GM19193 (cell line): ENCODE data around the gene SLC14A1.

Experiments
- POLR2A ChIP-seq: IDR thresholded peaks from 4 replicates; pipeline ENCODE4 v1.6.1; 2011; ENCODE audit not compliant: insufficient read depth, insufficient read length; ENCODE audit errors: extremely low read depth

Gene SLC14A1

DNA sequence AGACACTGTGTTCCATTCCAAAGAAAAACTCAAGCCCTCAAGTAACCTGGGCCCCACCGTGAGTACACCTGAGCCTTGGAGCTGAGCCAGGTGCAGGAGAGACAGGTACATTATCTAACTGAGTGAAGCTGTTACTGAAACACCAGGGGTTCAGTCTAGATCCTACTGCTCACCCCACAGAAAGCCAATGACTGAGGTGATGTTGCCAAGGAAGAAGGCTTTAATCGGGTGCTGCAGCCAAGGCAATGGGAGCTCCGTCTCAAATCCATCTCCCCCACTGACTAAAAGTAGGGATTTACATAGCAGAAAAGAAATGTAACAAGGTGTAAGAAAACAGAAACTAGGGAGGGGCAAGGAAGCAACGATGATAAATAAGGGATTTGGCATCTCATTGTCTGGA, 15.2 kb upstream of the SLC14A1 start:
- TF ChIP-seq POLR2A: no peak

DNA sequence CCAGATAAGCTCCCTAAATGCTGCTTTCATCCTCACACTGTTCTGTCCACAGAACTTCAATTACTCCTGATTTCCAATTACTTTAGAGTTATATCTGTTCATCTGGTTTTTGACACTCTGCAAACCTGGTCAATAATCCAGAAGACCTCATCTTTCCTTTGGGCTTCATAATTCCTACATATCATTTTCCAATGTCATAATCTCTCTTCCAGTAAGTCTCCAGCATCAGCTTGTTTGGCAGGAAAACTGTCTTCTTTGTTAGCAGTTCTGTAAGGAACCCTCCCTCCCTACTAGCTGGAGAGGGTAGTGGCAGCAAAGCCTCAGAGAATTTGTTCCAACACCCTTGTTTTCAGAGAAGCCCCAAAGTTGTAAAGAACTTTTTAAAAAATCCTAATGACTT, 11.9 kb upstream of the SLC14A1 start:
- no peak for TF ChIP-seq POLR2A

DNA sequence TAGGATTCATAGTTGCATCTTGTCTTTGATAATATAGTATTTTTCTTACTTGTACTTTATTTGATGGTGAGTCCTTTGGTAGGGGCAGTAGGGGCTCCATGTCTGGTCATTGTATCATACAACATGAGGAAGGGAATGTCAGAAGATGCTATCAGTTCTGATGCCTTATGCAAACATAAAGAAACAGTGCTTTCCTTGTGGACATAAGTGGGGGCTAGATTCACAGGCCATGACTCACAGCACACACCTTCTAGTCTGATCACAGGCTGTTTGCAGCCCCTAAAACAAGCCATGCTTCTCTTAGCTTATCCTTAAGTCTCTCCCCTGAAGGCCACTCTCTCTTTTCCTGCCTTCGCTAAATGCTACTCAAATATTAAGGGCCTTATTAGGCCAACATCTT, 10.7 kb upstream of the SLC14A1 start:
- no peak for TF ChIP-seq POLR2A

DNA sequence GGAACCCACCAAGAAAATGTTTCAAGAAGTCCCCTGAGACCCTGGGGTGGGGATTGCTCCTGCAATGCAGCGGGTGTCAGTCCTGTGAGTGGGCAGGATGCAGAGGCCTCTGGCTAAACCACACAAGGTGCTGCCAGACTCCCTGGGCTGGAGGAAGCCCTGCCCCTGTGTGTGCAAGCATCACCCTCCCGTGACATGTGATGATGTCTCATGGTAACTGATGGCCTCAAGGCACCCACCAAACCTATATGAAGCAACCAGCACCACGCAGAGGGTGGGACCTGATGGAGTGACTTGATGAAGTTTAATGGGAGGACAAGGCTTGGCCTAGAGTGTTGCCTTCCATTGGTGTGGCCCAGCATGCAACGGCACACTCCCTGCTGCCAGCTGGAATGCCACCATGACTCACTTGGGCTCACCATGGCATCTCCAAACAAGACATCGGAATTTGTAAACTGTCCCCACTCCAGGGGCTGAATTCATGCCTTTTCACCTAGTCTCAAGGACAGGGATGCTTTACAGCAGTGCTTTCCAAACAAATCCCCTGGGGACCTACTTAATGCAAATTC, 8.7 kb upstream of the SLC14A1 start:
- TF ChIP-seq POLR2A: no peak

- TF ChIP-seq POLR2A: no peak
These were observed 4.9 kb upstream of the SLC14A1 start for GRCh38 chr18:45719106-45719505.

DNA sequence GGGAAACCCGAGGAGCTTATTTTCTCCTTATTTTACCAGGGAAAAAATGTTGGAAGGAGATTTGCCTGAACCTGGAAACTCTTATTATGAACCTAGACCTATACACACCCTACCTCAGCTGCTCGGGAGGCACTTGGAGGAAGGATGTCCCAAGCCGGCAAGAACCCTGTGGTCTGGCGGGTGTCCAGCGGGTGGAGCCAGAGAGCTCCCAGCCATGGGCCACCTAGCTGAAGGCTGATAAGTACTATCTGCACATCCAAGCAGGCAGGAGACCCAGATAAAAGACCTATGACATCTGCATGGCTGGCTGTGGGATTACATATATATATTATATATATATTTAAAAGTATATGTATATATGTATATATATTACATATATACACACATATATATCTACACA, 1.1 kb upstream of the SLC14A1 start:
- no peak for TF ChIP-seq POLR2A

DNA sequence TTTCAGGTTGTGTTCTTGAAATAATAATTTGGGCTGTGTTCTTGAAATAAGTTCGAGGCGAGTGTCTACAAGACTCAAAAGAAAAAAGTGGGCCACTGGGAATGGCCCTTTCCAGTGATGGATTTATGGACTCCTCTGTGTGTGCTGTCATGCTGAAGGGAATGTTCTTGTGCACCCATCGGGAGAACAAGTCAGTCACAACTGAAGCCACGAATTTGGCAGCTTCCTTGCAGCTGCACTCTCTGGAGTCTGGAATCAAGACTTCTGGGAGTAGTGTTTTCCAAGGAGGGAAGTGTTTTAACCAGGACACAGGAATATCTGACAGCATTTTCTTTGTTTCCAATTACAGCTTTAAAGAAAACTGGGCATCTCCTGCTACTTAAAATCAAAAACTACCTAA, 620 bp downstream of the SLC14A1 start:
- TF ChIP-seq POLR2A: no peak

GRCh38 chr18:45725336-45725735, 1.4 kb downstream of the SLC14A1 start:
- no peak for TF ChIP-seq POLR2A

DNA sequence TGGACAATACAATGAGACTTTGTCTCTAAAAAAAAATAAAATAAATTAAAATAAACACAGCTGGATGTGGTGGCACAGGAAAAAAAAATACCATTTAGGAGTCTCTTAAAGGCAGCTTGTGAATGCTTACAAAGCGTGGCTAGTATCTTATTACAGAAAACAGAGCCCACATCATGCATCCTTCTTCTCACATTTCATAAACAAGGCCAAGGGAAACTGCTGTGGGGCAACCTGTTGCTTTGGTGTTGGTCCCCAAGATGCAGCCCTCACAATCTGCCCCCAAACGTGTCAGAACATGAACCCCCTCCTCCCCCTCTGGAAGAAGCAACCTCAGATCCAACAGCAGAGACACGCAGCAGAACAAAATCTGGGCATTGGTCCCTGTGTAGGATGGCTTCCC, 2.6 kb downstream of the SLC14A1 start:
- no peak for TF ChIP-seq POLR2A

- TF ChIP-seq POLR2A: no peak
These were observed 3.1 kb downstream of the SLC14A1 start for GRCh38 chr18:45727068-45727467.

GRCh38 chr18:45728336-45729010, 4.5 kb downstream of the SLC14A1 start:
- TF ChIP-seq POLR2A: no peak

DNA sequence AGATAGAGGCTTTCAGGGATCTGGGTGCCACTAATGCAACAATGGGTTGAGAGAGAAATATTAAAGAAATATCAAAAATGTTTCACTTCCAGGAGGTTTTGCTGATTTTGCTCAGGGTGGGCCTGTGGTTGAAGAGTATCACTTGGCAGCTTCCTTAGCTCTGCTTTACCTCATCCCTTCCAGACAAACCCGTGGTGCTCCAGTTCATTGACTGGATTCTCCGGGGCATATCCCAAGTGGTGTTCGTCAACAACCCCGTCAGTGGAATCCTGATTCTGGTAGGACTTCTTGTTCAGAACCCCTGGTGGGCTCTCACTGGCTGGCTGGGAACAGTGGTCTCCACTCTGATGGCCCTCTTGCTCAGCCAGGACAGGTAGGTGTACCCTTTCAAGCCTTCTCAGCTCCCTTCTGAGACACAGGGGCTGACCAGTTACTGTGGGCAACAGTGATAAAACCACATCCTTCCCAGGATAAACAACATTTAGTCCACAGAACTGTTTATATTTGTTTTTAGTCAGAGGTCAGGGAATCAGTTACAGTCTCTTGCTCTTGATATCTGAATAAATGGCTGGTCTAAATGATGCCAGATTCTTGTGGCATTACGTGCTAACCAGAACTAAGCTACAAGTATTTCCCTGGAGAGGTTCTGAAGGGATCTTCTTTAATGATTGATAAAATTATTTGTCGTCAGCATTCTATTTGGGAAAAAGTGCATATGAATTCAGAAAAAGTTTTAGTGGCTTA, 7.0 kb downstream of the SLC14A1 start:
- TF ChIP-seq POLR2A: no peak

DNA sequence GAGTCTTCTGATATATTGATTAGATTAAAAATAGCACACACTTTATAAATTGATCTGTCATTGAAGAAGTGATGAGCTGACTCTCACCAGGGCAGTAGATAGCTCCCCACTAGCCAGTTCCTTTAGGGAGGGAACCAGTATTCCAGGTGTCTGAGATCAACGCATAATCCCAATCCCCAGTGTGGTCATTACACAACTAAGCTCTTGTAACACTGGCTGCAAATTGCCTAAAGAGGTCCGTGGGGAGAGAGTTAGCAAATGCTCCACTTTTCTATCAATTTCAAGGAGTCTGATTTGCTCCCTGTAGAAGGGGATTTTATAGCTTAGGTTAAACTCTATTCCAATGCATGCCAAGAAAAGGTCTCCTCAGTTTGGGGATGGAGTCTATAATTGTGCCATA, 7.7 kb downstream of the SLC14A1 start:
- no peak for TF ChIP-seq POLR2A

- no peak for TF ChIP-seq POLR2A
These were observed 9.6 kb downstream of the SLC14A1 start for GRCh38 chr18:45733535-45733934.

DNA sequence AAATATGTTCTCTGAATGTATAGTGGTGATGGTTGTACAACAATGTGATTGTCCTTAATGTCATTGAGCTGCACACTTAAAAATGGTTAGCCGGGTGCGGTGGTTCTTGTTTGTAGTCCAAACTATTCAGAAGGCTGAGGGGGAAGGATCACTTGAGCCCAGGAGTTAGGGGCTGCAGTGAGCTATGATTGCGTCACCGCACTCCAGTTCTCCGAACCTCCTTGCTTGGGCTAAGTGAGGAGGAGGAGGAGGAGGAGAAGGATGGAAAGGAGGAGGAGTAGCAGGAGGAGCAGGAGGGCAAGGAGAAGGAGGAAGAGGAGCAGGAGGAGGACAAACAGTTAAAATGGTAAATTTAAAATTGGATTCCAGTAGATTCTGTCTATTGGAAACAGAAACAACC, 10.5 kb downstream of the SLC14A1 start:
- no peak for TF ChIP-seq POLR2A

DNA sequence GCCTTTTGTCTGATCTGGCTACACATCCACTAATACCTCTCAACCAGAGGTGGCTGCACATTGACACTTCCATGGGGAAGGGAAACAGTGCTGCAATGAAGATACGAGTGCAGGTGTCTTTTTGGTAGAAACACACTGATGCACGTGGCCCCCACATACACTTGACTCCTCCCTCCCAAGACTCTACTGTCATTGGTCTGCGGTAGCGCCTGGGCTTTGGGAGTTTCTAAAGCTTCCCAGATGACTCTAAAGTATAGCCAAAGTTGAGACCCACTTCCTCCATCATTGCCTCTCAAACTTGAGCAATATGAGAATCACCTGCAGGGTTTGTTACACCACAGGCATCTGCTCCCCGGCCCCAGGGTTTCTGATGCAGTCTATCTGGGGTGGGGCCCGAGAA, 11.0 kb downstream of the SLC14A1 start:
- no peak for TF ChIP-seq POLR2A
